ENCODE data around the gene MEF2B.

MEF2B gene

DNA sequence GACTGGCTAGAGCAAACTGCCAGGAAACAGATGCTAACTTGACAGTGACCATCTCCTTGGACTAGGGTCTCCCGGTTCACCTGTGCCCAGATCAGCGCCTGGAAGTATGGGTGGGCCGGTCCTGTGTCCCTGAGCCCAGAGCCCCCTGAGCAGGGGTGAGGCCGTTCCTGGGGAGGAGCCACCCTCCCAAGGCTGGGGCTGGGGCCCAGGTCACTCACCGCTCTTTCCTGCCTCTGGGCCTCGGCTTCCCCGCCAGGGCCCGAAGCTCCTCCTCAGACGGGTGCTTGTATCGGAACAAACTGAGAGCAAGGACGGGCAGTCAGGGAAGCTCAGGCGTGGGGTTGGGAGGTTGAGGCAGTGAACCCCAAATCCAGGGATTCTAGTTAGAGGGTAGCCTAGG lies 37.2 kb downstream of the MEF2B start:
- peaks cover 24% of the 10 kb centered on the region for H3K4me1 Mint-ChIP-seq
- ATAC-seq, result no peak
- peaks cover 3% of the 10 kb centered on the region for H3K9me3 Mint-ChIP-seq
- H3K36me3 Mint-ChIP-seq, result peaks cover 20% of the 10 kb centered on the region
- no peak overlapping the region for H3K27ac Mint-ChIP-seq
- no peak overlapping the region for H3K4me3 Mint-ChIP-seq
- peaks cover 9% of the 10 kb centered on the region for H3K27me3 Mint-ChIP-seq

DNA sequence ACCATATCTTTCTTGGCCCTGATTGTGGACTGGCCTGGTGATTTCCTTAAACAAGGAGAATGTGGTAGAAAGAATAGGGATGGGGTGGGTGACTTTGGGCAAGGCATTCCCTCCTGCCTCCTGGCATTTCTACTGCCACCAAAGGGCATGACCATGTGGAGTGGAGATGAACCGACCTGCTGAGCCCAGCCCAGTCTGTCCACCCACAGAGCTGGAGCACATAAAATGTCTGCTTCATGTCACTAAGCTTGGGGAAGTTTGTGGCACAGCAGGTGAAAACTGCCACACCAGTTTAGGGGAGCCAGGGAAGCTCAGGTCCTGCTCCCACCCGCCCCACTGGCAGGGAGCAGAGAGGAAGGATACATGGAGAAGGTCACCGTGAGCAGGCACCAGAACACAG lies 38.1 kb downstream of the MEF2B start:
- Mint-ChIP-seq H3K27ac (no peak overlapping the region), H3K9me3 (peaks cover 3% of the 10 kb centered on the region), H3K4me1 (peaks cover 15% of the 10 kb centered on the region), H3K27me3 (no peaks in the 10 kb centered on the region), H3K4me3 (no peak overlapping the region), H3K36me3 (peaks cover 23% of the 10 kb centered on the region)
- ATAC-seq, result no peak

DNA sequence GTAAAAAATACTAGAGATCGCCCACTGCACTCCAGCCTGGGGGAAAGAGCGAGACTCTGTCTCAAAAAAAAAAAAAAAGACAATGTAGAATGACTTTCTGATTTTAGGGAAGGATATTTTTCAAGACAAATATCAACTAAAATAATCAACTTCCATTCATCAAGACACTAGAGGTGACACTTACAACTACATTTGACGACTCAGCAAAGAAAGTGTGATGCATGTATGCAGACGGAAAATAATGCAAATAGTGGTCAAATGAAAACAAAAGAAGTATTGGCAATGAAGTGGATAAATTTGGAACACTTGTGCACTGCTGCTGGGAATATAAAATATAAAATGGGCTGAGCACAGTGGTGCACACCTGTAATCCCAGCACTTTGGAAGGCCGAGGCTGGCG lies 44.0 kb downstream of the MEF2B start:
- H3K36me3 Mint-ChIP-seq, result peaks cover 29% of the 10 kb centered on the region
- H3K27me3 Mint-ChIP-seq, result no peaks in the 10 kb centered on the region
- no peak overlapping the region for H3K27ac Mint-ChIP-seq
- H3K4me1 Mint-ChIP-seq, result no peaks in the 10 kb centered on the region
- peaks cover 6% of the 10 kb centered on the region for H3K9me3 Mint-ChIP-seq
- no peak overlapping the region for H3K4me3 Mint-ChIP-seq
- no peak for ATAC-seq

DNA sequence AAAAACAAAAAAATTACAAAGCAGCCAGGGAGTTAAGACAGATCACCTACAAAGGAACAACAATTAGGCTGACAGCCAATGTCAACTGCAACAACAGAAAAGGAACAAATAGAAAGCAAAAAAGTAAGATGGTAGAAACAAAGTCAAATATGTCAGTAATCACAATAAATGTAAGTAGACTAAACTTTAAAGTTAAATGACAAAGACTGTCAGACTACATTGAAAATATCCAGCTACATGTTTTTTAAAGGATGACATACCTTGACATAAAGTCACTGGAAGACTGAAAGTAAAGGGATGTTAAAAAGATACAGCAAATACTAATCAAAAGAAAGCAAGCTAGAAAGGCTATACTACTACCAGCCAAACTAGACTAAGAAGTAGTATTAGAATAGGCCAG lies 46.7 kb downstream of the MEF2B start:
- H3K4me1 Mint-ChIP-seq, result no peaks in the 10 kb centered on the region
- H3K27ac Mint-ChIP-seq, result no peak overlapping the region
- no peak overlapping the region for H3K4me3 Mint-ChIP-seq
- peaks cover 42% of the 10 kb centered on the region for H3K36me3 Mint-ChIP-seq
- H3K9me3 Mint-ChIP-seq, result peaks cover 6% of the 10 kb centered on the region
- no peaks in the 10 kb centered on the region for H3K27me3 Mint-ChIP-seq
- ATAC-seq, result no peak

DNA sequence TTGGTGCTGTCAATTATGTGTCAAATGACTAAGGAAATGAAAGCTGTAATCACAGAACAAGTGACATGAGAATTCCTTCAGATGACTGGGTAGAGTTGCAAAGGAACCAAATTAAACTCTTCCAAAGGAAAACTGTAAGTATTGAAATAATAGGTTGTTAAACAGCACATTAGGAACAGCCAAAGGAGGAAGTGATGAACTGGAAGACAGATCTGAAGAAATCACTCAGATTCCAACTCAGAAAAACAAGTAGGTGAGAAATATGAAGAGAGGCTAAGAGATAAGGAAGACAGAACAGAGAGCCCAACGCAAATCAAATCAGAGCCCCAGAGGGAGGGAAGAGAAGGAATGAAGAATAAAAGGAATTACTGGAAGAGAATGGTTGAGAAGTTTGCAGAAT lies 47.2 kb downstream of the MEF2B start:
- Mint-ChIP-seq H3K9me3 (peaks cover 6% of the 10 kb centered on the region), H3K27me3 (no peaks in the 10 kb centered on the region), H3K36me3 (peaks cover 39% of the 10 kb centered on the region), H3K4me1 (no peaks in the 10 kb centered on the region), H3K27ac (no peak overlapping the region), H3K4me3 (no peak overlapping the region)
- no peak for ATAC-seq

DNA sequence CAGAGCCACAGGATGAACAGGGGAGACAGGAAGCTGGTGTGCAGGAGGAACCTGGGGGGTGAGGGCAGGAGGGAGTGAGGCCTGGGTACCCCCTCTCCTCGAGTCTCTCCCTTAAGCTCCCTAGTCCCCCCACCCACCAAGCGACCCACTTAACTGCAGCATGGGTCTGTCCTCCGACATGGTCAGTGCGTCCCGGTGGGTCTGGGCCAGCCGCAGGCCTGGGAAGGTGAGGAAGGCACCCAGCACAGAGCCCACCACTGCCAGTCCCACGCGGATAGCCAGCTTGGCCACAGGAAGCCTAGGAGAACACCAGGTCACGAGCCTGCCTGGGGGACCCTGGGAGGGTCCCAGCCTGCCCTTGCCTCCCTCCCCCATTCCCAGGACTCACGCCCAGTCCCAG lies 48.7 kb downstream of the MEF2B start:
- ATAC-seq, result no peak
- Mint-ChIP-seq H3K4me1 (peaks cover under 1% of the 10 kb centered on the region), H3K36me3 (peaks cover 36% of the 10 kb centered on the region), H3K27me3 (no peaks in the 10 kb centered on the region), H3K4me3 (no peak overlapping the region), H3K9me3 (peaks cover 6% of the 10 kb centered on the region), H3K27ac (no peak overlapping the region)

DNA sequence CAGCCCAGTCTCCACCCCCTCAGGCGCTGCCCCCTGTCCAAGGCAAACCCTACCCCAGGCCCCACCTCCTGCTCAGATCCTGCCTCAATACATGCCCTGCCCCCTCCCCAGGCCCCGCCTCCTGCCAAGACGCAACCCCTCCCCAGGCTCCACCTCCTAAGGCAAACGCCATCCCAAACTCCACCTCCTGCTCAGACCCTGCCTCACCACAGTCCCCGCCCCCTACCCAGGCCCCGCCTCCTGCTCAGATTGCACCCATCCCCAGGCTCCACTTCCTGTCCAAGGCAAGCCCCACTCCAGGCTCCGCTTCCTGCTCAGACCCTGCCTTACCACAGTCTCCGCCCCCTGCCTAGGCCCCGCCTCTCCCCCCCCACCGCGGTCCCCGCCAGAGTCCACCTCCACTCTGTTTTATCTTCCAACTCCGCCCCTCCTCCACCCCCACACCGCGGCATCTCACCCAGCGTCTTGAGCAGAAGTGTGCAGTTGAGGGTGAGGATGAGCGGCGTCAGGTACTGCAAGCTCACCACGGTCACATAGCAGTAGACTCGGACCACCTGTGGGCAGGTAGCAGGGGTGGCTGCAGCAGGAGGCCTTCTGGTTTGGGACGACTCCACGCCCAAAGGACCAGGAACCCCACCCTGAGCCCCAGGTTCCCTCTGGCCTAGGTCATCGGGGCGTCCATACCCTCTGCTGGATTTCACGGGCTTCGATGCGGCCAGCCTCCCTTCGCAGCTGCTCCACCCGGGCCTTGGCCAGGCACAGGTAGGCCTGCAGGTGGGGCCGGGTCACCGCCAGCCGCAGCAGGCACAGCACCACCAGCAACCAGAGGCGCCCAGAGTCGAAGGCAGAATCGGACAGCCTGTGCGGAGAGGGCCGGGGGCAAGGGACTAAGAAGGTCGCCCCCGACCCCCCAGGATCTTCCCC lies 49.5 kb downstream of the MEF2B start:
- peak; percentile 43 for ATAC-seq
- Mint-ChIP-seq H3K4me1 (peaks cover 6% of the 10 kb centered on the region), H3K4me3 (no peak overlapping the region), H3K27ac (no peak overlapping the region), H3K36me3 (peaks cover 36% of the 10 kb centered on the region), H3K27me3 (no peaks in the 10 kb centered on the region), H3K9me3 (peaks cover 6% of the 10 kb centered on the region)

DNA sequence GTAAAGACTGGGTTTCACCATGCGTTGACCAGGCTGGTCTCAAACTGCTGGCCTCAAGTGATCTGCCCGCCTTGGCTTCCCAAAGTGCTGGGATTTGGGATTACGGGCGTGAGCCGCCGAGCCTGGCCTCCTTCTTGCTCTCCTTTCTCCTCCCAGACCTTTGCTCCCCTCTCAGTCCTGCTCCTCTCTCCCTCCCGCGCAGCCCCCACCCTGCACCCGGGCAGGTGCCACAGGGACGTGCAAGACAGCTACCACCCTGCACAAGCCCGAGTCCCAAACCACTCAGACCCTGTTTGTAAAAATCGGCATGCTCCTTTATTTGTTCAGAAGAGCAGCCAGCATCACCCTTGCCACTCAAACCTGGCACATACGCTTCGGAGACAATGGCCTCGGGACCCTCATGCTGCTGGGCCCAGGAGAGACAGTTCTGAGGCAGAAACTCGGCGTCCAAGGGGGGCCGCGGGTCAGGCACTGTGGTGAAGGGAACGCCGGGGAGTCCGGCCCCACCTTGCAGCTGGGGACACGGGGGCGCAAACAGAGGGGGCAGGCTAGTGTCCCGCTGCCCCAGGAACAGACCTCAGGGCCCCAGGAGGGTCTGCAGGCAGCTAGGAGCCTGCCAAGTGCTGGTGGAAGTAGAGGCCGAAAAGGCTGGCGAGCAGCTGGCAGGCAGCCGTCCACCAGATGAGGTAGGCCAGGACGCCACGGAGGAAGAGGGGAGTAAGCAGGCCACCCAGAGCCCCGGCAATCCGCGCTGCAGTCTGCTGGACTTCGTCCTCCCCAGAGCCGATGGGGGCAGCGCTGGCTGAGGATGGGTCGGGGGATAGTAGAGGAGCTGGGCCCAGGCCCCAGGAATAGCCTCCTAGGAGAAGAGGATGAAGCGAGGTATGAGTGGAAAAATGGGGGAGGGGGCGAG lies 50.5 kb downstream of the MEF2B start:
- peaks cover 6% of the 10 kb centered on the region for H3K4me1 Mint-ChIP-seq
- ATAC-seq, result no peak
- no peak overlapping the region for H3K27ac Mint-ChIP-seq
- no peak overlapping the region for H3K4me3 Mint-ChIP-seq
- H3K36me3 Mint-ChIP-seq, result peaks cover 36% of the 10 kb centered on the region
- no peaks in the 10 kb centered on the region for H3K27me3 Mint-ChIP-seq
- H3K9me3 Mint-ChIP-seq, result peaks cover 6% of the 10 kb centered on the region

DNA sequence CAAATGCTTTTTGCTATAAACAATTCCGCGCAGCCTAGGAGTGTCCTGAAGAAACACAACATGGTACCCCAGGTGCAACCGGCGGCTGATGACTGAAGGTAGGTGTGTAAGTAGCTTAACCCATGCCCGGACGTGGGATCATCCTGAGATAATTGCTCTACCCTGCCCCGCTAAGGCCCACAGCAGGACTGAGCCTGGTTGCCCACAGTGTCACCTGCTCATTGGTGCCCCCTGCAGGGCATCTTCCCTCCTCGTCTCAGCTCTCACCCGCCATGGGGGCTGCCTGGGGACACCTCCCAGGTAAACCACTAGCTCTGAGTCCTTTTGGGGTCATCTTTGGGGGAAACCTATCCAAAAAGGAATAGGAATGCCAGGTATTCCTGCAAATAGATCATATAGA lies 54.1 kb downstream of the MEF2B start:
- peaks cover 31% of the 10 kb centered on the region for H3K4me1 Mint-ChIP-seq
- no peak overlapping the region for H3K27ac Mint-ChIP-seq
- no peaks in the 10 kb centered on the region for H3K27me3 Mint-ChIP-seq
- no peaks in the 10 kb centered on the region for H3K9me3 Mint-ChIP-seq
- no peak for ATAC-seq
- H3K4me3 Mint-ChIP-seq, result no peak overlapping the region
- H3K36me3 Mint-ChIP-seq, result peaks cover 13% of the 10 kb centered on the region

DNA sequence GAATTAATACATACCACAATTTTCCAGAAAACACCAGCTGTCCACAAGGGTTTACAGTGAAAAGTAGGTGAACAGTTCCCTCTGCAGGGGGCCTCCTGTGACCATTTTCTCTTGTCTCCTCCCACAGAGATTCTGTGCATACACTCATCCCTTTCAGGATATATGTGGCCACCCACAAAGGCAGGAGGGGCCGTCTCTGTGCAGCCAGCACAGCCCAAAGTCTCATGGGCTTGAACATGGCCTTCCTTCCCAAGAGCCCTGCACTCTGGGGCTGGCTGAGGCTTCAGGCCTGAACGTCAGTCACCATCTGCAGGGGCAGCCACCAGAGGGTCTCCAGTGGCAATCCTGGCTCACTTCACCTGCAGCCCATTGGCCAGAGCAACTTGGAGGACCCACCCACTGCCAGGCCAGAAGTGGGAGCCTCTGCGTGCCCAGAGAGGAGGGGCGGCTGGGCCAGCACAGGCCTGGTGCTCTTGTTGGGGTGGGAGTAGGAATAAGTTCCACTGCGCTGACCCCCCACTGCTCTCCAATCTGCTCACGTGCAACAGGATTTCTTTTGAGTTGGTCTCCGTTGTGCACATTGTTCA lies 56.9 kb downstream of the MEF2B start:
- H3K4me3 Mint-ChIP-seq, result no peak overlapping the region
- ATAC-seq, result no peak
- peaks cover 40% of the 10 kb centered on the region for H3K4me1 Mint-ChIP-seq
- H3K27ac Mint-ChIP-seq, result peak overlapping the region; percentile 62
- H3K36me3 Mint-ChIP-seq, result peaks cover 6% of the 10 kb centered on the region
- no peaks in the 10 kb centered on the region for H3K9me3 Mint-ChIP-seq
- H3K27me3 Mint-ChIP-seq, result no peaks in the 10 kb centered on the region

DNA sequence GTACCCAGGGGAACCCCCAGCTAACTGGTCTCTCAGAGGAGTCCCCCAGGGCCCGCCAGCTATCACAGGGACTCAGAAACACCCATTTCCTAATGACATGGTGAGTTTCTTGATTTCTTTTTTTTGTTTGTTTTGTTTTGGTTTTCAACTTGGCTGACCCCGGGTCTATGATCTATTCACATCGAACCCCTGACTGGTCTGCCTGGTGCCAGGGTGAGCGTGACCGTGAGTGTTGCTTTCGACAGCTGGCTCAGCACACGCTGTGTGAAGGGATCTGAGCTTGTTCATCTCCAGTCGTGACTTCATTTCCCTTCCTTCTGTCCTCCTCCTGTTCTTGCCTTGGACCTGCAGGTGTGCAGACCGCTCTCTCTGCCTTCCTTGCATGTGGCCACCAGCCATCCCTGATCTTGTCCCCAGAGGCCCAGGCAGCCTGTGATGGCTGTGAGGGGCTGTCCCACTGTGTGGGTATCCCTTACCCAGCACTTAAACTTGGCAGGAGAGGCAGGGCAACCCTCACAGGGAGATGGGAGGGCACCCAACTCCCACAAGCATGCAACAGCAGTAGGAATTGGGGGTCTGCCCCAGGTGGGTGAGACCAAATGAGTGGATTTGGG lies 58.0 kb downstream of the MEF2B start:
- peaks cover 15% of the 10 kb centered on the region for H3K36me3 Mint-ChIP-seq
- peaks cover 40% of the 10 kb centered on the region for H3K4me1 Mint-ChIP-seq
- H3K9me3 Mint-ChIP-seq, result no peaks in the 10 kb centered on the region
- no peak for ATAC-seq
- H3K4me3 Mint-ChIP-seq, result no peak overlapping the region
- peak overlapping the region; percentile 62 for H3K27ac Mint-ChIP-seq
- H3K27me3 Mint-ChIP-seq, result no peaks in the 10 kb centered on the region

DNA sequence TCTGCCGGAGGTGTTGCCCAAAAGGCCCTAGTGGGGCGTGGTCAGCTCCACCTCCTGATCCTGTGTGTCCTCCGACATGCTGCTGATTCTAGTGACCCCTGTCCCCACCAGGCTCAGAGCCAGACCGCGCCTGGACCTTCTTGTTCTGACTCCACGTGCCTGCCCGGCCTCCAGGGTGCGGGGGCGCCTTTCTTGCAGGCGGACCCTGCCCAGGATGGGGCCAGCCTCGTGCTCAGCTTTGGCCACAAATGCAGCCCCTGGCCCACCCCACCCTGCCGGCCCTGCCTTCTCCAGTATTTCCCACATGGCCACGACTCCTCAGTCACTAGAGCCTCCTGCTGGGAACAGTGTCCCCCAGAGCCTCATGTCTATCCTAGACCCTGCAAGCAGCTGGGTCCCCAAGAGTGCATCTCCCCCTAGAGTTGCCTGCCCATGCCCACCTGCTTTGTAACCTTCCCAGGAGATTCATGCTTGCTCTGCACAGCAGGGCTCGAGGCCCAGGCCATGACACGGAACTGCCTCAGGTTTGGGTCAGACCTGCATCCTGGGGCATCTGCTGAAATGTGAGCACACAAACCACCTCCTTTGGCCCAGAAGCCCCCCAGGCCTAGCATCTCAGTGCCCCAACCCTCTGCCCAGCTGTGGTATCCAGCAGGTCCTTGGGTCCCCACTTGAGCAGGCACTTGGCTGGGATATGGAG lies 58.8 kb downstream of the MEF2B start:
- H3K27ac Mint-ChIP-seq, result peak overlapping the region; percentile 62
- H3K27me3 Mint-ChIP-seq, result no peaks in the 10 kb centered on the region
- peaks cover 40% of the 10 kb centered on the region for H3K4me1 Mint-ChIP-seq
- peaks cover 17% of the 10 kb centered on the region for H3K36me3 Mint-ChIP-seq
- H3K9me3 Mint-ChIP-seq, result no peaks in the 10 kb centered on the region
- no peak for ATAC-seq
- peak overlapping the region; percentile 8 for H3K4me3 Mint-ChIP-seq

DNA sequence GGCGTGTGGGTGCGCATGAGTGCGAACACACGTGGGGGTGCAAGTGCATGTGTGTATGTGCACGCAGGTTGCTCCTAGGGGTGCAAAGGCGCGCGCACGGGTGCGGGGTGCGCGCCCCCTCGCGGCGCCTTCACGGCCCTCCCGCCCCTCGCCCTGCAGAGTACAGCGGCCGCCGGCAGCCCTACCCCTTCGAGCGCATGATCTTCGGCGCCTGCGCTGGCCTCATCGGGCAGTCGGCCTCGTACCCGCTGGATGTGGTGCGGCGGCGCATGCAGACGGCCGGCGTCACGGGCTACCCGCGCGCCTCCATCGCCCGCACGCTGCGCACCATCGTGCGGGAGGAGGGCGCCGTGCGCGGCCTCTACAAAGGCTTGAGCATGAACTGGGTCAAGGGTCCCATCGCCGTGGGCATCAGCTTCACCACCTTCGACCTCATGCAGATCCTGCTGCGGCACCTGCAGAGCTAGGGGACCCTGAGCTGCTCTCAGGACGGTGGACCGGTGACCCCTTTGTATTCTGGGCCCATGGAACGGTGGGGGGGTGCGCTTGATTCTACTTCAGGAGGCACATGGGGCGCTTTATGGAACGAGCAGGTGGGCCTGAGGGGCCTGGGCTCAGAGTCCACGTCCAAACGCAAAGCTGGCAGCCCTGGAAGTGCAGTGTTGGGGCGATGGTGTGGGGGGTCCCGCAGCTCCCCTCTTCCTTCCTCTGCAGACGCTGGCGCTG lies 59.5 kb downstream of the MEF2B start:
- H3K4me3 Mint-ChIP-seq, result no peak overlapping the region
- no peaks in the 10 kb centered on the region for H3K9me3 Mint-ChIP-seq
- H3K4me1 Mint-ChIP-seq, result peaks cover 42% of the 10 kb centered on the region
- H3K27me3 Mint-ChIP-seq, result no peaks in the 10 kb centered on the region
- ATAC-seq, result no peak
- peaks cover 23% of the 10 kb centered on the region for H3K36me3 Mint-ChIP-seq
- H3K27ac Mint-ChIP-seq, result no peak overlapping the region

DNA sequence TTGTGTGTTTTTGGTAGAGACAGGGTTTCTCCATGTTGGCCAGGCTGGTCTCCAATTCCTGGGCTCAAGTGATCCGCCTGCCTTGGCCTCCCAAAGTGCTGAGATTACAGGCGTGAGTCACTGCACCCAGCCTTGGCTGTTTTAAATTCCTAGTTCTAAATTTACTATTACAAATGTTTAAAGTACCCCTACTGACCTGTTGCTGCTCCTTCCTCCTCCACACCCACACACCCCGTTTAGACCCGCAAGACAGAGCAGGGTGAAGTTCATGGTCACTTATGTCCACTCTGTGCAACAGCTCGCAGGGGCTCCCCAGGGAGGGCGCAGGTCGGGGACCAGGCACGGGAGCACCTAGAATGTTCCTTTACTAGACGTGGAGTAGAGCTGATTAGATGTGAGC lies 60.5 kb downstream of the MEF2B start:
- Mint-ChIP-seq H3K4me3 (no peak overlapping the region), H3K9me3 (no peaks in the 10 kb centered on the region), H3K27ac (no peak overlapping the region), H3K36me3 (peaks cover 23% of the 10 kb centered on the region), H3K4me1 (peaks cover 50% of the 10 kb centered on the region), H3K27me3 (no peaks in the 10 kb centered on the region)
- no peak for ATAC-seq
